Measurements from ENCODE around the gene RAPSN.

The RAPSN gene

GRCh38 chr11:47406896-47407745 is 41.8 kb downstream of the RAPSN start:
- no peak for DNase-seq

- DNase-seq: no peak
Observed at GRCh38 chr11:47403571-47403970, 45.4 kb downstream of the RAPSN start.

GRCh38 chr11:47403135-47403534 is 45.8 kb downstream of the RAPSN start:
- no peak for DNase-seq

- DNase-seq: no peak
Observed at GRCh38 chr11:47400768-47401279, 48.1 kb downstream of the RAPSN start.

GRCh38 chr11:47399860-47400767 is 48.8 kb downstream of the RAPSN start:
- peak; percentile 27 to 45 for DNase-seq

GRCh38 chr11:47398551-47398950 is 50.4 kb downstream of the RAPSN start:
- no peak for DNase-seq

GRCh38 chr11:47398011-47398410 is 50.9 kb downstream of the RAPSN start:
- no peak for DNase-seq

GRCh38 chr11:47396049-47396320 is 53.0 kb downstream of the RAPSN start:
- DNase-seq: no peak

GRCh38 chr11:47395223-47396048 is 53.5 kb downstream of the RAPSN start:
- no peak for DNase-seq

- peak; percentile 54 to 58 for DNase-seq
Observed at GRCh38 chr11:47394322-47395222, 54.4 kb downstream of the RAPSN start.

GRCh38 chr11:47394050-47394321 is 55.0 kb downstream of the RAPSN start:
- no peak for DNase-seq

- DNase-seq: no peak
Observed at GRCh38 chr11:47393163-47394049, 55.5 kb downstream of the RAPSN start.

GRCh38 chr11:47392546-47393162 is 56.3 kb downstream of the RAPSN start:
- DNase-seq: no peak

GRCh38 chr11:47391711-47392432 is 57.1 kb downstream of the RAPSN start:
- DNase-seq: no peak

GRCh38 chr11:47391077-47391583 is 57.8 kb downstream of the RAPSN start:
- DNase-seq: no peak

- DNase-seq: no peak
Observed at GRCh38 chr11:47390422-47390760, 58.5 kb downstream of the RAPSN start.

GRCh38 chr11:47389577-47390421 is 59.1 kb downstream of the RAPSN start:
- no peak for DNase-seq

GRCh38 chr11:47388697-47389576 is 60.0 kb downstream of the RAPSN start:
- DNase-seq: no peak
